ENCODE results near the gene OSBPL9.

DNA sequence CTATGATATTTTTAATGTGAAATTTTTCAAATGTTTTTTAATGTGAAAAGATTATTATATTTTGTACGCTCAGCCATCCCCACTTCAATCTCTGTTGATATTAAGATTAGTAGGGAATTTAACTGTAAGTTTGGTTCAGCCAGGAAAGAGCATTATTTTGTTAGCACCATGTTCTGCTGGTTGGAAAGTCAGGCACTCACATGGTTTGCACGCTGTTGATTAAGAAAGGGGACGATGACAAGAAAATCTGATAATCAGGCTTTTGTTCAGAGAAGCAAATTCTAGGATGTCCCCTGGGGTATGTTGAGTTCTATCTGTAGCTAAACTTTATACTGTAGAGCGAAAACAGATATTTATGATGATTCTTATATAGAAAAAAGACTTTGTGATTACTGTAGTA lies 115.1 kb downstream of the OSBPL9 start:
- no peak for TF ChIP-seq CTCF (IDR thresholded peaks at IDR 0.05; ENCODE audit: low read length)
- no peak for TF ChIP-seq EZH2 (IDR thresholded peaks at IDR 0.05; ENCODE audit: borderline replicate concordance, low read length)

Measured in OCI-LY1 (cell line).